Stimulated activated CD8-positive, alpha-beta memory T cell treated with anti-CD3 and anti-CD28 coated beads, Interleukin-4, amount 100 ng/mL, for 1 hour (primary cell): Measurements from ENCODE around the gene SLC35A5.

ENCODE experiments used
- DNase-seq, 2 donors: peaks; one replicate each; pipeline ENCODE4 v3.0.0-alpha.2; 2020; ENCODE audit warnings: low read depth in 2 of 2, low spot score in 1 of 2

Gene SLC35A5

DNA sequence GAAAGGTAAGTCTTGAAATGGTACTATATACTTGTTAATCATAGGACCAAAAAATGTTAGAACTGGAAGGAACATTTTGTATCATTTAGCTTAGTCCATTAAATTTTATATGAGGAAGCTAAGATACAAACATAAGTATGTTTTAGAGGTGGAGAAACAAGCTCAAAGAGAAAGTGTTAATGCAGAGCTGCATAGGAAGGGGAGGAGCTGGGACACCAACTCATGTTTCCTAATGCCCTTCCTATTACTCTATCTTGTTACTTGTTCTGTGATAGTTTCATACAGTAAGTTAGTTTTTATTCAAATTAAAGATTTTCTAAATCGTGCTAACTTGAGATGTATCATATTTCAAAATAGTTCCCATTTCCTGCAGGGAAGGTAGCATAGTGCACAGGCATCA is 7.4 kb downstream of the SLC35A5 start:
- DNase-seq, result no peak

- no peak for DNase-seq
Measured at GRCh38 chr3:112572701-112573100, 10.9 kb downstream of the SLC35A5 start.

DNA sequence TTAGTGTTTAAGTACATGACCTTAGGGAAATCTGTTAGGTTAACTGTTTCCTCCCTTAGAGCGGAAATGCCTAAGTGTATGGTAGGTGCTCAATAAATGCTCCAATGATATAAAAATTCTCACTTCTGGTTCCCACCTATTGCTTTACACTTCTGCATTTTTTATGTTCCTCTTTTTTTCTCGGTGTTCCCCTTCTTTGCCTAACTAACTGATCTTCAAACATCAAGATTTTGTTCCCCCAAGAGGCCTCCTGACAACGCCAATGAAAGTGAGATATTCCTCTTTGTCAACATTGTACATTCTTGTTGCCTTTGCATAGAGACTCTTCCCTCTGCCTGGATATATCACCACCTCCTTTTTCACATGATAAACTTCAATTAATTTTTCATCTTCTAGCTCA is 17.4 kb downstream of the SLC35A5 start:
- DNase-seq, result no peak

GRCh38 chr3:112579697-112580096 is 17.9 kb downstream of the SLC35A5 start:
- no peak for DNase-seq

DNA sequence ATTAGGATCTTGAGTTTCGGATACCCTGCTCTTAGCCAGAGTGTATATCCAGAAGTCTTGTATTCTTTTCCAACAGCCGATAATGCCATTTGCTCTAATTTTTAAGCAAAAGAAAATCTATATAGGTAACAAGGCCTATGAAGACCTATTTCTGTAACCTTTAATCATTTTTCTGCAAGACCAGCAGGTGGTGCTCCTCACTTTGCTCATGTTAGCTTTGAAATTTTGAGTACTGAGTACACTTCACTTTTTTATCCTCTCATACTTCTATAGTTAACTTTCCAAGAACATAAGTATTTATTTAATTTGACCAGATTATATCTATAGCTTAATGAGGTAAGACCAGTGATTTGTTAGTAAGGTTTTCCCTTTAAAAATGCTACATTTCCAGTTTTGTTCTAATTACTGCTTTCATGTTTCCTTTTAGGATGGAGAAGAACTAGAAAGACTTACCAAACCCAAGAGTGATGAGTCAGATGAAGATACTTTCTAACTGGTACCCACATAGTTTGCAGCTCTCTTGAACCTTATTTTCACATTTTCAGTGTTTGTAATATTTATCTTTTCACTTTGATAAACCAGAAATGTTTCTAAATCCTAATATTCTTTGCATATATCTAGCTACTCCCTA is 20.5 kb downstream of the SLC35A5 start:
- no peak for DNase-seq

- DNase-seq, result no peak
Measured at GRCh38 chr3:112583105-112583504, 21.3 kb downstream of the SLC35A5 start.

GRCh38 chr3:112585782-112586181 is 23.9 kb downstream of the SLC35A5 start:
- no peak for DNase-seq

GRCh38 chr3:112587336-112587735 is 25.5 kb downstream of the SLC35A5 start:
- no peak for DNase-seq

GRCh38 chr3:112593258-112593657 is 31.4 kb downstream of the SLC35A5 start:
- DNase-seq, result no peak

DNA sequence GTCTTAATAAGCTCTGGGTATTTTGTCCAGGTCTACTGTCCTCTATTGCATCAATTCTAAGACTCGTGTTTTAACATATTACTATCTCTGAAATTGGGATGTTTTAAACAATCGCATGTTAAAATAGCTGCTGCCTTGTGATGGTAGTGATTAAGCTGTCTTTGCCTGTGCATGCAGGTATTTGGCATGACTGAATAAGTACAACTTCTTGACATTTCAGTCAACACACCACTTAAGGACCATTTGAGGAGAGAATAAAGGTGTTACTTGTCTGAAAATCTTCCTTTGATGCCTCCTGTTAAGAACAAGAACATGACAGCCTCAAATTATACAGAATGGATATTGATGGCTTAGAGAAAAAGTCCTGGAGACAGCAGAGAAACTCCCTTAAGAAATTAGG is 33.0 kb downstream of the SLC35A5 start:
- no peak for DNase-seq

- no peak for DNase-seq
Measured at GRCh38 chr3:112597945-112598344, 36.1 kb downstream of the SLC35A5 start.

DNA sequence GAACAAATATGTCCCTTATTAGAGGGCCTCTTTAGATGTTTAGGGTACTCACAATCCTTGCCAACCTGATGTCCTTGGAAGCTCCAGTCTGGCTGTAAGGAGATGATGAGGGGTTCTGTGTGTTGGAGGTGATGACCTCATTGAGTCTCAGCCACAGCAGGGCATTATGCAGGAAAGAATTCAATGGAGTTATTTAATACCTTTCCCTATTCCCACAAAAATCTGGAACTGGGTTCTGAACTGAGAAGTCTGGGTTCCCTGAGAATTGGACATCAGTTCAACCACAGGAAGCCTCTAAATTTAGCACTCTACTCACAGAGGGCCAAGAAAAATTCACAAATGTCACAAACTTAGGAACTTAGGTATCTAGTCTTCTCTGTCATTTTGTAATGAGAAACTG is 36.9 kb downstream of the SLC35A5 start:
- DNase-seq, result no peak

GRCh38 chr3:112602217-112602838 is 40.5 kb downstream of the SLC35A5 start:
- DNase-seq, result no peak

GRCh38 chr3:112604536-112604935 is 42.7 kb downstream of the SLC35A5 start:
- no peak for DNase-seq

DNA sequence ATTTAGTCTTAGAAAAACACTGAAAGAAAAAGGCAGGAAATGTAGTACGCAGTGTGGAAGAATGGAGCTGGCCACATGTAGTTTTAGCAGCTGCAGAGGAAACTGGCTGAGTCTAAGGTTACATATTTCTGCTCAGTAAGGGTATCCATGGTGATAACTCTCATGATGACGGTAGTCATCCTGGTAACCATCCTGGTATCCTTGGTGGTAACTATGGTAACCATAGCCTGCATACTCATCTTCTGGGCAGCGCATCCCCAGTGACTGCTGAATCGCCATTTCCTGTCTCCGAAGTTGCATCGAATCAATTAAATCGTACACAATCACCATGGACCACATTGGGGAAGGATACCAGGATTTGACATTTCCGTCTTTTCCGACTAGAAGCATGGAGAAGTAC is 43.4 kb downstream of the SLC35A5 start:
- DNase-seq, result no peak

DNA sequence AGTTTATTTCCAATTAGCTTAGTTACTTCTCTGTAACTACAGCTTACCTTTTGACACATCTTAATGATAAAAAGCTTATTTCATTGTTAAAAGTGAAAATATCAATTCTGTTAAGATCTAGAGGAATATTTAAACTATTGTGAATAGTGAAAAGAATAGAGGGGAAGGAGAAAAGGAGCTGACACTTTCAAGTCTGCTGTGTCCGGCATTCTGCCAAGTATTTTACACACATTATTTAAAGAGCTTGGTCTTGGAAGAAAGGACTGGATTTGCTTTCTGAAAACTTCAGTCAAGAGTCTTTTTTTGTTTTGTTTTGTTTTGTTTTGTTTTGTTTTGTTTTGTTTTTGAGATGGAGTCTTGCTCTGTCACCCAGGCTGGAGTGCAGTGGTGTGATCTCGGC is 44.3 kb downstream of the SLC35A5 start:
- no peak for DNase-seq

- no peak for DNase-seq
Measured at GRCh38 chr3:112607863-112608262, 46.0 kb downstream of the SLC35A5 start.

DNA sequence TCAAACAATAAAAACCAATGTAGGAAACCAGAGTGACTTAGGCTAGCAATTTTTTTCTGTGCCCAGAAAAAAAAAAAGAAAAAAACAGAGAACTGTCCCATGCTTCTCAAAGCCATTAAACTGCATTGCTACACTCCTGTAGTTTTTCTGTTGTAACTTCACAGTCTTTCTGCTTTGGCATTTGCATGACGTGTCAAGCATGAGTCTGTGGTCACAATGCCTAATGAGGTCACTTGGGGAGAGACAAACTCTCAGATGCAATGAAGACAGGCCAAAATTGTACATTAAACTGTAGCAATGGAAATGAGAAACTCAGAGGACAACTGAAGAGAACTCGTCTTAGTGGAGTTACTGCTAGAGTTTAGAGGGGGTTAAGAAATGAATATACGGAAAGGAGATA is 48.3 kb downstream of the SLC35A5 start:
- no peak for DNase-seq

GRCh38 chr3:112611752-112612515 is 50.1 kb downstream of the SLC35A5 start:
- DNase-seq, result no peak

- no peak for DNase-seq
Measured at GRCh38 chr3:112615989-112616731, 54.3 kb downstream of the SLC35A5 start.

GRCh38 chr3:112617285-112617684 is 55.4 kb downstream of the SLC35A5 start:
- DNase-seq, result no peak

DNA sequence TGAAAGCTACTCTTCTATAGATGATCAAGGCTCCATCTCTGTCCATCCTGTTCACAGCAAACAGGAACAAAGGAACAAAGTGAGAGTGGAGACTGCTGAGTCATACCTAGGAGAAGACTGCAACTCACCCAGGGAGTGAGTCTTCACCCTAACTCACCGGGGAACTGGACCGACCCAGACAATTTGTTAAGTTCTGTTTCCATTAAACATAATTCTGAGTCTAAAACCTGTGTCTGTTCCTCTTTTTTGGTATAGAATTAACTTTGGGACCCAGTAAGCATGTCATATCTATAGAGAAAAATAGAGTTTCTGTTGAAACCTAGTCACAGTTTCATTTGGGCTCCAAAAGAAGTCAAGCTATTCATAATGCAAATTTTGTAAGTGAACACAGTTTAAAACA is 57.5 kb downstream of the SLC35A5 start:
- no peak for DNase-seq
